IPS-11a (cell line): ENCODE measurements around the gene CCR2.

ENCODE experiments used
- H3K4me3 ChIP-seq: one replicate; pipeline ENCODE4 v1.5.1; 2013; ENCODE audit warnings: low read depth, low read length, control low read depth

The CCR2 gene

GRCh38 chr3:46354478-46354877 is 567 bp downstream of the CCR2 start:
- H3K4me3 ChIP-seq = no peak overlapping the region

- no peak overlapping the region for H3K4me3 ChIP-seq
Observed at GRCh38 chr3:46354984-46355383, 1.1 kb downstream of the CCR2 start.

GRCh38 chr3:46356276-46356675 is 2.4 kb downstream of the CCR2 start:
- no peak overlapping the region for H3K4me3 ChIP-seq

GRCh38 chr3:46356909-46357308 is 3.0 kb downstream of the CCR2 start:
- no peak overlapping the region for H3K4me3 ChIP-seq

GRCh38 chr3:46358466-46358865 is 4.6 kb downstream of the CCR2 start:
- no peak overlapping the region for H3K4me3 ChIP-seq

GRCh38 chr3:46359733-46360493 is 6.0 kb downstream of the CCR2 start:
- H3K4me3 ChIP-seq = no peak overlapping the region

- no peak overlapping the region for H3K4me3 ChIP-seq
Observed at GRCh38 chr3:46360907-46361306, 7.0 kb downstream of the CCR2 start.

GRCh38 chr3:46361408-46362283 is 7.7 kb downstream of the CCR2 start:
- no peak overlapping the region for H3K4me3 ChIP-seq

- no peak overlapping the region for H3K4me3 ChIP-seq
Observed at GRCh38 chr3:46365041-46365440, 11.1 kb downstream of the CCR2 start.

GRCh38 chr3:46365737-46366524 is 12.0 kb downstream of the CCR2 start:
- no peak overlapping the region for H3K4me3 ChIP-seq

GRCh38 chr3:46367811-46368210 is 13.9 kb downstream of the CCR2 start:
- no peak overlapping the region for H3K4me3 ChIP-seq

GRCh38 chr3:46368569-46368968 is 14.7 kb downstream of the CCR2 start:
- H3K4me3 ChIP-seq = no peak overlapping the region

- no peak overlapping the region for H3K4me3 ChIP-seq
Observed at GRCh38 chr3:46369151-46369550, 15.2 kb downstream of the CCR2 start.

- no peak overlapping the region for H3K4me3 ChIP-seq
Observed at GRCh38 chr3:46369675-46370132, 15.8 kb downstream of the CCR2 start.

- no peak within 1 kb of the TSS for H3K4me3 ChIP-seq
Observed at GRCh38 chr3:46370839-46371518, 17.1 kb downstream of the CCR2 start, which contains the start of gene CCR5. Gene CCR5 (plus strand): TSS chr3:46370946. CDS start chr3:46372903, 1,957 bp downstream.

GRCh38 chr3:46371519-46372340 is 17.8 kb downstream of the CCR2 start:
- H3K4me3 ChIP-seq = no peak overlapping the region

- H3K4me3 ChIP-seq = no peak overlapping the region
Observed at GRCh38 chr3:46372492-46373359, 18.8 kb downstream of the CCR2 start.

GRCh38 chr3:46374755-46375154 is 20.8 kb downstream of the CCR2 start:
- H3K4me3 ChIP-seq = no peak overlapping the region

GRCh38 chr3:46375218-46375617 is 21.3 kb downstream of the CCR2 start:
- H3K4me3 ChIP-seq = no peak overlapping the region
